Amniotic epithelial cell (primary cell): ENCODE measurements around the gene SCN7A.
"Not testable (repeated sequence)": the region's sequence is repeated elsewhere in the genome, so short reads cannot be mapped to it uniquely, and the experiment has no call there.

Experiments used
- DNase-seq: peaks from one replicate; pipeline ENCODE4 v3.0.0-alpha.2; 2010; ENCODE audit warnings: low read depth

Gene SCN7A

DNA sequence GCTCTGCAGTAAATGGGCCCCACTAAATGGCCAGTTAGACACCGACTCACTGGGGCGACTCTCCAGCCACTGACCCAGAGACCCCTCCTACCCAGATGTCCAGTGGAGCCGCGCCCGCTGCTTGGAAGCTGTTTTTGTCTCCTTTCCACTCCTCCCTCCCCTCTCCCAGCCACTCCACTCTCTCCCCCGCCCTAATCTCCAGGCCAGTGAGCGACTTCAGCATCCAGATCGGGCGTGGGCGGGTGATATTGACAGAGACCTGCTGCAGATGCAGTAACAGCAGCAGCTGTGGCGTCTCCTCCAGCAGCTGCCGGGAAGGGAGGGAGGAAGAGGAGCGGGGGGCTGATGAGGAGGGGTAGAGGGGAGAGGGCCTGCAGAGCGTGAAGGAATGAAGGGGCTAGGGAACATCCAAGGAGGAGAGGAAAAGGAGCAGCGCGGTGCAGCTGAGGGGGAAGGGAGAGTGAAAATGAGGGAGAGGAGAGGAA lies at the start of gene SCN7A:
TSS of gene SCN7A (minus strand) at position 110 of the 485 bp plus-strand sequence. CDS start 16,553 bp downstream, outside the sequence.
- peak; percentile 20 for DNase-seq

DNA sequence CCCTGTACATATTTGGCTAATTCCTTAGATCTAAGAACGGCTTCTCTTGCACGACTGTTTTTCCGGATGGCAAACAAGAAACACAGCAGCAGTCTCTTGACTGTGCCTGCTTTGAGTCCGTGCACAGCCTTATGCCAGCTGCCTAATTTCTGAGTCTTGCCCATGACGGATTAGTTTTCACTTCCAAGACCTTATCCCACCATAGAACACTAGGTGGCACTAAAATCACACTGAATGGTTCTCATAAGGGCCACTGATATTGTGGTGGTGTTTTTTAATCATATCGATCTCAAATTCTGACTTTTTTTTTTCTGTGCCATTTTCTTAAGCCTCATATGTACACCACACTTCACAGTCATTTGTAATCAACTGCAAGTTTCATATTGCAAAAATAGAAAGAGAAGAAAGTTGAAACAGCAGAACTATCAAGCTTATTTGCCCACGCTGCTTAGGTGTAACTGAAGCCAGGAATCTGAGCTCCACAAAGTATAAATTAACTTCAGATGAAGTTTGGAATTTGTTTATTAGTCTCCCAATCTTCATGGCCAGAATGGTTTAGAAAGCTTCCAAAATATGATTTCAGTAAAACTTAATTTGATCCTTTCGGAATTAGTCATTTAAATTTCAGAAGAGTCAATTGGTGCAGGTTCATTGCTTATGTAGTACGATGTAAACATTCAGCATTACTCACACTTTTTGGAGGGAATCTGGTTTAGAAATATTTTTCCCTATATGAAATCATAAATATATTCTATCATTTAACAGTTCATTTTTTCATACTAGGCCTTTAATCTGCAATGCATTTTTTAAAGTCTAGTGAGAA lies 45.5 kb upstream of the SCN7A start:
- DNase-seq, result peak; percentile 54

DNA sequence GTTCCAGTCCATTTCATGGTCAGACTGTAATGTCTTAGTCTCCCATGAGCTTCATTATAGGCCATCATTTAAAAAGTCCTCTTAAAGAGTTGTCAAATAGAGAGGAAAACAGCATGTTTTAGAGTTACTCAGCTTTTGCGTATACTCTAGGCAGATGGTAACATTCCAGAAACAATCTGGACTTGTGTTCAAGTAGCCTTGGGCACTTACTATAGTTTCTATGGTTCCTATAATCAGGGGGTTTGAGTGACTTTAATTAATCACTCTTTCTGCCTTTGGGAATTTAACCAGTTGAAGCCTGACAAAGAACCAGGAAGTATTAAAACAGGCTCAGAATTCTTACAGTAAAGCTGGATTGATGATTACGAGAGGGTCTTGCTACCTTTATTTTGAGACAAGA lies 42.1 kb upstream of the SCN7A start:
- DNase-seq, result no peak

DNA sequence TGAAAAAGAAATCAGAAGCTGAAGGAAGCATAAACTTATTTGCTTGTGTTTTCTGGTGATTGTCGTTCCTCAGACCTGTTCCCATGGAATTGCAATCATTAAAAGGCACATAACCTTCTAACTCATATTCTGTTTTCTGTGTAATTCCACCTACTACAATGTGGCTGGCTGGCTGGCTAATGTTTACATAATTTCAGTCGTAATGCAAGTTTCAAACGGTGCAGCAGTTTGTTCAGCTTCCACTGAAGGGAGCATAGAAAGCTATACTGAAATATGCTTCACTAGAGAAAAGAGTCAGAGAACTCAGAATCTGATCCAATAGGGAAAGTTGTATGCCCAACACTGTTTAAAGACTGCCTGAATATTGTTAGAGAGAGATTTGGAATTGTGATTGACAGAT lies 27.1 kb upstream of the SCN7A start:
- DNase-seq, result no peak

DNA sequence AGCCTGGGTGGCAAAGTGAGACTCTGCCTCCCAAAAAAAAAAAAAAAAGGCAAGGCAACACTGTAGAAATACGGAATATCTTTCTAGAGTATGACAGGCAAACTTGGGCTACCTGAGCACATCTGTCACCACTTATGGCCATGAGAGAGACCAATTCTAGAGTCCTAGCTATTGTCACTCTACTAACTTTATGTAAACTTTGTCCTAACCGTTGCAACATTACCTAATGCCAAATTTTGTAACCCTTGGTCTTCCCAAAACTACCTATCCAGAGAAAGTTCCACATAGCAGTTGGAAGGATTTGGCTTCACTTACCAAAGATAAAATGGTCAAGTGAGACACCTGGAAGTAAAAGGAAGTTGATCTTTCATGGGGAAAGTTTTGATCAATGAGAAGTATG lies 26.6 kb upstream of the SCN7A start:
- no peak for DNase-seq

DNA sequence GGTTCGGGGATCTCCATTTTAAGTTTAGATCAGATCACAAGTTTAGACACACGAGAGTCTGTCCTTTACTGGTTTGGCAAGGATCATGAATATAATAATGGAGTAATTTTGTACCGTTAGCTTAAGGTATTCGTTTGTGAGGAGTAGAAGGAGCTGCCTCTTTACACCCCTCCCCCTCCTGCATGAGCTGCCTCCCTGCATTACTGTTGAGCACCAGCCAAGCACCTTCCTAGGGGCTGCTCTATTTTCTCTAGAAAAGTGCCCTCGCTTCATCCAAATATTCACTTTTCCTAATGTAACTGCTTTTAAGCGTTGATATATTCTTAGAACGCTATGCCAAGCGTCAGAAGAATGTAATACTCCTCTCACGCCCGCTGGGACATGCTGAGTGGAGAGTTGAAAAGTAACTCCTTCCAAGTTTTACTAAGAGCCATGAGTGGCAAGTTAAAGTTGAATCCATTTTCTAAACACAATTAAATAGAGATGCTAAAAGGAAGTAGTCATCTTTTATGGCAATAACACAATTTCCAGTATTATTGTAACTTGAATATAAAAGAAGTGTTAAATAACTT lies 25.4 kb upstream of the SCN7A start:
- DNase-seq, result no peak

DNA sequence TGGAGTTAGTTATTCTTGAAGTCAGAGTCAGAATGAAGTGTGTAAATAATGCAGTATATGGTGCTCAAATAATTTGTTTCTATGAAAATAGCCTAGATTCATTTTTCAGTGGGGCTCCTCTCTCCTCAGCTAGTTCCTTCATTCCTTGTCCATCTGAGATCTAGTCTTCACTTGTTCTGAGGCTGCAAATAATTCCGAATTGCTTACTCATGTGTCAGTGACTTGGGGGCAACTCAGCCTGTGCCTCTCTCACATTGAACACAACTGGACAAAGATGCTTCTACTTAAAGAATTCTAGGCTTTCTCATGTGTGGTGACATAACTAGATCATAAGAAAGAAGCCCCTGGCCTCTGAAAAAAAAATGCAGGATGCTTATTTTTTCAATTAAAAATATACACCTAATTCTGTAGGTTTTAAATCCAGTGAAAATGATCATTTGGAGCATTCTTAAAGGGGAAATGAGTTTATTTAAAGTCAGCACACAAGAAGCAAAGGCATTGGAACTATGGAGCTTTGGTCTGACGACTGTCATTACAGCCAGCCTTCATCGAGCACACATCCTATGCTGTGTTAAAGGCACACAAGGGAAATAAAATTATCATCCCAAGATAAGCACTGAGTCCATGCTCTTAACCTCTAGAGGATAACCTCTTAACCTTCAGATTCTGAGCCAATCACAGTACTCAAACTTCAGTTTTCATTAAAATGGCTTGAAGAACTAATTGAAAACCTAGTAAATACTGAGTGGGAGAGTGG lies 24.8 kb upstream of the SCN7A start:
- no peak for DNase-seq

DNA sequence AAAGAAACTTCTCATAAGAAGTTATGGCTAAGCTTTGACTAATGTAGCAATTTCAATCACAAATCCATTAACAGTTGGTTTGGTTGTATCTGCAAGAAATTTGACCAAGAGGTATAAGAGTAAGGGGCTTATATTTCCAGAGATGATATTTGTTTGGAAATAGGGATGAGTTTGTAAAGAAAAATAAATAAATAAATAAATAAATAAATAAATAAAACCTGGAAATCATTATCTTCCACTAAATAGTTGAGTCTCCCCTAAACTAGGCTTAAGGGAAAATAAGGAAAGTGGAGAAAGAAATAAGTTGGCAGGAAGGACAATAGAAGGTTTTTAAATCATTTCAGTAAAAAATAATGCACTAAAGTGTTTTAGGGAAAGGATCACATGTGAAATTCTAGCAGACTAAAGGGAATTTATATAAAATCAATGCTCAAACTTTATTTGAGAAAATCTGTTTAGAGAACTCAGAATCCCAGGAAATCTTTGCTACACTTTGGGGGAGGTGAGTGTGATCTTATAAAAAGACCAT lies 23.5 kb upstream of the SCN7A start:
- DNase-seq, result no peak

DNA sequence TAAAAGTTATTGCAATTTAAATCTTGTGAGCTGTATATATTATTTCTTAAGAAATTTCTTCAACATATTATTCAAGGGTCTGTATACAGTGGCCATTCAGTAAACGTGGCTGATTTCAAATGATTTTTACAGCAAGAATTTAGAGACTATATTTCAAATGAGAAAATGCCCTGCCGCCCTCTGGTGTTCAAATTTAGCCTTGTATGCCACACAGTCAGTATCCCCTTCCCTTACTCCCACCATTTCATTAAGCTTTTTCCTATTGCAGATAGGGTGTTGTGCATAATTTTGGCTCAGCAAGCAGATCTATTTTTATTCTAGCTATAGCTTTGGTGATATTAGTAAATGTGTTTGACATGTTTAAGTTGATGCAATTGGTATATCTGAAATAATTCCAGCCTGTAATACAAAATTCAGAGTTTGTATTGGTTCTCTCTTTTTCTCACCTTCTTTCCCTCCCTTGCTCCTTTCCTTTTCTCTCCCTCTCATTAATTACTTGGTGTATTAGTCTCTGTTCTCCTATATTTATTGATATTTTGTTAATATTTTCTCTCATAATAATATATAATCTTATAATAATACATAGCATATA lies 22.8 kb upstream of the SCN7A start:
- peak; percentile 11 for DNase-seq

DNA sequence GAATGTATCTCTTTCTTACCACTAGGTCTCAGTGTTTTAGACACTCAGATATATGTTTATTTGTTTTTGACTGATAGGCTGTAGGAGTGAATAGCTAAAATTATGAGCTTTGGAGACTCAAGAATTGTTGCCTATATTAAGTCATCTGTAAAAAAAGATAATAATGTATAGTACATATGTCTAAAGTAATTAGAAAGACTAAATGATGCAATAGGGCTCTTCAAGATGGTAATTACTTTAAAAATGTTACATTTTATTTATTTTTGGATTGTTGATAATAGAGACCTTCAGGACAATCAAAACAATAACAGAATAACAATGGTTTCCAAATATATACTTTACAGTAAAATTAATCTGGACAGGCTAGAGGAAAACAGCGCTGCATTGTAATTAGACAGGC lies 19.9 kb upstream of the SCN7A start:
- no peak for DNase-seq

DNA sequence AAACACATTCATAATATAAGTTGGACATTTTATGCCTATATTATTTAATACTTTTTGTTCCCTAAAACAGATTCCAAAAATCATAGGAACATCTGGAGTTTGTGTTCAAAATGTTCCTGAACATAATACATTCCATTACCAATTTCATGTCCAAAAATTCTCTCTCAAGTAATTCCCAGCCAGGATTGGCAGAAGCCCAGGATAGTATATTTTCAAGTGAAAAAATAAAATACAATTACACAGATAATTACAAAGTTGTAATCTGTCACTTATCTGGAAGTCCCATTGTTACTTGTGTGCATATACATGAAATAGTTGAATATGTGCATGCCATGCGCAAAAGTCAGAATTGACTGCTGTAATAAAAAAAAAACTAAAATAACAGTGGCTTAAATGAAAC lies 5.2 kb upstream of the SCN7A start:
- no peak for DNase-seq

DNA sequence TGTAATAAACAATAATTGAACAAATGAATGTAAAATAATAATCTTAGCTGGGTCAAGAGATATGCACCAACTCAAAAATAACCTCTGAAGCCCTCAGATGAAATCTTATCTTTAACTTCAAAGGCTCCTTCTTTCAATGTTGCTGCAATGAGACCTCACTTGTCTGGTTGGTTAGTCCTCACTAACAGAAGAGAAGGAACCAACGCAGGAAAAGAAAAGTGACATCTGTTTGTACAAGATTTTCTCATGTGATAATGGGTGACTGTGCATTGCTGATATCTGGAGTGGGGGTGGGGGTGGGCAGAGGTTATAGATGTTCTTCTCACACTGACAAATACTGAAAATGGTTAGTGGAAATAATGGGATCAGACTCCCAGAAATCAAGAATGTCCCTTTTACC lies 2.6 kb downstream of the SCN7A start:
- no peak for DNase-seq

DNA sequence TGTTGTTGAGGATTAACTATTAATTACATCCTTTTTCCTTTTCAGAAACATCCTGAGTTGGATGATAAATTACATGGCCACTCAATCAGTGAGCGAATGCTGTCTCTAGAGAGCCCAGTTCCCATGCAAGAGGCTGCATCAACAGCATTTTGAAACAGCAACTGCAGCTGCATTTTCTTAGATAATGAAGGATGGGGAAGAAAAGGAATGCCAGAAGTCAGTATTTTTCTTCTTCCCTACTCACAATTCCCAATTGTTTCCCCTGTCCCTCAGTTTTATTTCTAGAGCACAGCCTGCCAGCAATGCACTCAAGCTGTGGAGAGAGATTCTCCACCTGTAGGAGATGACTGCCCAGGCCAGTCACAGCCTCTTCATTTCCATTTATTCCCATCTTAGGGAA lies 6.9 kb downstream of the SCN7A start:
- no peak for DNase-seq

DNA sequence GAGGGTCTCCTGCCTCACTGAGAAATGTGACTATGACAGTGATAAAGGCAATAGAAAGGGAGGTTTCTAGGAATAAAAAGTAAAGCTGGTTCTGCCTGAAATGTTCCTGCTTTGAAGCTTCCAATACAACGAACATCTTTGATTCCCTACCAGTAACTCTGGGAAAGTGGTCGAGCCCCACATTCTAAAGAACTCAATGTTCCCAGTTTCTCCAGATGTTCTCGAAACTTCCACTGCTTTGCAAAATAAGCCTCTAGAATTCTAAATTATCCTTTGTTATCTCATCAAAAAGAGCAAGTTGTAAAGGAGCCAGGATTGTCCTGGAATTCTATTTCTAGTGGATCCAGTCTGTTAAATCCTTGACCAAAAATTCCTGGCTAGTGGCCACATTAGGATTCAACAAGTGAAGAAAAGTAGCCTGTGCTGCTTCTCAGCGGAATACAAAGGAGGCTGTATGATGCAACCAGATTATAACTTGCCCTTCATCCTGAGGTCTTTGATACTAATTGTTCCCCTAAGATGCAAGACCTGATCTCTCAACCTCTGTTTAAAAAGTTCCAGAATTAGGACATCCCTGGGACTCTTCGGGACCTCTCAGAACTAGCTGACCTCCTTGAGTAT lies 8.4 kb downstream of the SCN7A start:
- no peak for DNase-seq

DNA sequence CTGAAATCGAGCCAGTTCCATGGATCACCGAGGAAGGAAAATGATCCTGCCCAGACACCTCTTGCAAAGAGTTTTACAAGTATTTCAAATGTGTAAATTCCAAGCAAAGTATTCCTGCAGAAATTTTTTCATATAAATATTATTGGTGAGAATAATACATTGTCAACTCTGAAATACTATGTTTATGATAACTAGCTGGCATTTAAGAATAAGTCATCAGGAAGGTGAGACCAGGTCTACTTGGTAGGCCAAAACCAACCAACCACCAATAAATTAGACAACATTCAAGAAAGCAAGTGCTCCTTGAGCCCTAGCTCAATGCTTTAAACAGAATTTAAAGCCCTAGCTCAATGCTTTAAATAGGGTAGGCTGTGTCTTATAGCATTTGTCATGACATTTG lies 21.7 kb downstream of the SCN7A start:
- no peak for DNase-seq

DNA sequence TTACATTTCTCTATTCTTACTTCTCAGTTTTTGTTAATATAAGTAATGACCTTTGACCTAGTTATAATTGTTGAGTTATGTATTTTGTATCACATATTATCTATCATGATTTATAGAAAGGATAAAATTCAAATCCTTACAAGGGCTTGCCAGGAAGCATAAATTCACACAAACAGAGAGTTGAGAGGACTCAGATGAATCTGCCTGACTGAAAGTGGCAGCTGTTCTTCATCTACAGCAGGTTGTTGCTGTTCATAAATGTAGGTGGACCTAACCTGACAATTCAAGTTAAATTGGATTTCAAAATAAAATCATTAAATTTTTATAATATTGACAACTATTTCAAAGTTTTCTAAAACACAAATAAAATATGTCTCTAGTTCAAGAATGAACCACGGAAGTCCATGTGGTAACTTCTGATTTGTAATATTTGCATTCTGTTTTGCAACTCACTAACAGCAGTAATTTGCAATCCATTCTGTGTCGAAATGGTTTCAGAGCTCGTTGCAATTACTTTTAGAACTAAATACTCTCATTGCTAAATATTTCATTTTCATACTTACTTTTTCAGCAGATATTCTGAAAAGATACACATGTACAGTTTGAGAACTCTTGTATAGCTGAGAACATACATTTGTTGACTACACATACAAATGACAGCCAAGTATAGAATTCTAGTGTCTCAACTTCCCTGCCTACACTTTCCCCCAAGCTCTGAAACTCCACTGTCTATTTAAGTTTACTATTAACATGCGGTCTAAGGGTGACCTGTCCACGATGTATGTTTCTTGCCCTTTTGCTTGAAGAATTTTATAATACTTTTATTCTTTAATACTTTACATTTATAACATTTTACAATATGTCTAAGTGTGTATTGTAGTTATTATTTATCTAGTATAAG lies 25.7 kb downstream of the SCN7A start:
- DNase-seq, result peak; percentile 69

DNA sequence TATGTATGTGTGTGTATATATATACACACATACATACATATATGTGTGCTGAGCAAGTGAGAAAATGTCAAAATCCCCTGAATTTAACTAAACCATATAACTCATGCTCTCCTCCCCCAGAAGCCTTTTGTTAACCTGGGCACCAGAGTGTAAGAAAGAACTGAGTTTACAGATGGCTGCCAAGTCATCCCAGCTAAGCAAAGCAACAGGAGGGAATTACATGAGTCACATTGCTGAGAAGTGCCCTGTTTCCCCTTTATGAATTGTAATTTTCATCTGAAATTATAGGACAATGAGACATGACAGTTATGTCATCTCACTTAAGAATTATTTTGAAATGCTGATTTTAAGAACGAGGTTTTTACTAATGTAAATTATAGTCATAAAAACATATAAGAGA lies 29.9 kb downstream of the SCN7A start:
- no peak for DNase-seq

DNA sequence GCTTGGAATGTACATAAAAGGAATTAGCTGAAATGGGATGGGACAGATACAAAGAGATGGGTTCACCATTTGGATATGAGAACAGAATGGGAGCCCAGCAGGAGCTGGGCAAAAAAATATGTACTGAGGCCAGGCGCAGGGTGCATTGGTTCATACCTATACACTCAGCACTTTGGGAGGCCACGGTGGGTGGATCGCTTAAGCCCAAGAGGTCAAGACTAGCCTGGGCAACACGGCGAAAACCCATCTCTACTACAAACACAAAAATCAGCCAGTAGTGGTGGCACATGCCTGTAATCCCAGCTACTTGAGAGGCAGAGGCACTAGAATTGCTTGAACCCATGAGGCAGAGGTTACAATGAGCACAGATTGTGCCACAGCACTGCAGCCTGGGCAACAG lies 30.4 kb downstream of the SCN7A start:
- no peak for DNase-seq

DNA sequence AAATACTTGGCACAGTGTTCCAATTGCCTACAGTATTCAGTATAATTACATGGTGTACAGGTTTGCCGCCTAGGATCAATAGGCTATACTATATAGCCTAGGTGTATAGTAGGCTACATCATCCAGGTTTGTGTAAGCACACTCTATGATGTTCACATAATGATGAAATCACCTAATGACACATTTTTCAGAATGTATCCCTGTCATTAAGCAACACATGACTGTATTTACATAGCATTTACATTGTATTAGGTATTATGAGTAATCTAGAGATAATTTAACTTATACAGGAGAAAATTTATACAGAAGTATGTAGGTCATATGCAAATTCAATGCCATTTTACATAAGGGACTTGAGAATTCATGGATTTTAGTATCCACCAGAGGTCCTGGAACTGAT lies 35.4 kb downstream of the SCN7A start:
- DNase-seq, result no peak

DNA sequence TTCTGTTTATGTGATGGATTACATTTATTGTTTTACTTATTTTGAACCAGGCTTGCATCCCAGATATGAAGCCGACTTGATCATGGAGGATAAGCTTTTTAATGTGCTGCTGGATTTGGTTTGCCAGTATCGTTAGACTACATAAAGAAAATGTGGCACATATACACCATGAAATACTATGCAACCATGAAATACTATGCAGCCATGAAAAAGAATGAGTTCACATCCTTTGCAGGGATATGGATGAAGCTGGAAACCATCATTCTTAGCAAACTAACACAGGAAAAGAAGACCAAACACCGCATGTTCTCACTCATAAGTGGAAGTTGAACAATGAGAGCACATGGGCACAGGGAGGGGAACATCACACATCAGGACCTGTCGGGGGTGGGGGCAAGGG lies 38.2 kb downstream of the SCN7A start:
- not testable (repeated sequence) for DNase-seq
